Astrocyte of the spinal cord (primary cell): Measurements from ENCODE around the gene CDH12.
"Not testable (repeated sequence)": the region's sequence is repeated elsewhere in the genome, so short reads cannot be mapped to it uniquely, and the experiment has no call there.

ENCODE experiments used
- DNase-seq: peaks from one replicate; pipeline ENCODE4 v3.0.0; 2011; ENCODE audit warnings: low read depth, low spot score
- H3K4me3 ChIP-seq: 2 replicates; pipeline ENCODE4 v1.5.1; 2011; ENCODE audit warnings: low read depth, mild to moderate bottlenecking, low read length, moderate library complexity
- in situ Hi-C: cut with HindIII; loops from 2 replicates; pipeline ENCODE4 v1.10.0; 2017; ENCODE audit warnings: low sequenced_read_pairs
- TF ChIP-seq, protein P1 (sequence below): IDR thresholded peaks from 2 replicates; pipeline ENCODE4 v1.5.1; 2012; ENCODE audit warnings: low read depth, mild to moderate bottlenecking, low read length, inconsistent platforms

Gene CDH12

GRCh38 chr5:22780756-22781155, 72.4 kb downstream of the CDH12 start:
- in situ Hi-C loops: no loop called here
- DNase-seq: no peak
- no peak overlapping the region for H3K4me3 ChIP-seq
- TF ChIP-seq, protein P1, sequence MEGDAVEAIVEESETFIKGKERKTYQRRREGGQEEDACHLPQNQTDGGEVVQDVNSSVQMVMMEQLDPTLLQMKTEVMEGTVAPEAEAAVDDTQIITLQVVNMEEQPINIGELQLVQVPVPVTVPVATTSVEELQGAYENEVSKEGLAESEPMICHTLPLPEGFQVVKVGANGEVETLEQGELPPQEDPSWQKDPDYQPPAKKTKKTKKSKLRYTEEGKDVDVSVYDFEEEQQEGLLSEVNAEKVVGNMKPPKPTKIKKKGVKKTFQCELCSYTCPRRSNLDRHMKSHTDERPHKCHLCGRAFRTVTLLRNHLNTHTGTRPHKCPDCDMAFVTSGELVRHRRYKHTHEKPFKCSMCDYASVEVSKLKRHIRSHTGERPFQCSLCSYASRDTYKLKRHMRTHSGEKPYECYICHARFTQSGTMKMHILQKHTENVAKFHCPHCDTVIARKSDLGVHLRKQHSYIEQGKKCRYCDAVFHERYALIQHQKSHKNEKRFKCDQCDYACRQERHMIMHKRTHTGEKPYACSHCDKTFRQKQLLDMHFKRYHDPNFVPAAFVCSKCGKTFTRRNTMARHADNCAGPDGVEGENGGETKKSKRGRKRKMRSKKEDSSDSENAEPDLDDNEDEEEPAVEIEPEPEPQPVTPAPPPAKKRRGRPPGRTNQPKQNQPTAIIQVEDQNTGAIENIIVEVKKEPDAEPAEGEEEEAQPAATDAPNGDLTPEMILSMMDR: no peak

DNA sequence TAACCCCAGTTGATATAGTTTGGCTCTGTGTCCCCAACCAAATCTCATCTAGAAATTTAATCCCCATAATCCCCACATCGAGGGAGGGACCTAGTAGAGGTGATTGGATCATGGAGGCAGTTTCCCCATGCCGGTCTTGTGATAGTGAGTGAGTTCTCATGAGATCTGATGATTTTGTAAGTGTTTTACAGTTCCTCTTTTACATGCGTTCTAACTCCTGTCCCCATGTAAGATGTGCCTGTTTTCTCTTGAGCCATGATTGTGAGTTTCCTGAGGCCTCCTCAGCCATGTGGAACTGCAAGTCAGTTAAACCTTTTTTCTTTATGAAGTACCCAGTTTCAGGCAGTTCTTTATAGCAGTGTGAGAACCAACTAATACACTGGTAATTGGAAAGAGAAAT, 73.6 kb downstream of the CDH12 start:
- no peak overlapping the region for H3K4me3 ChIP-seq
- no peak for DNase-seq
- TF ChIP-seq, protein P1: no peak
- in situ Hi-C loops: no loop called here

DNA sequence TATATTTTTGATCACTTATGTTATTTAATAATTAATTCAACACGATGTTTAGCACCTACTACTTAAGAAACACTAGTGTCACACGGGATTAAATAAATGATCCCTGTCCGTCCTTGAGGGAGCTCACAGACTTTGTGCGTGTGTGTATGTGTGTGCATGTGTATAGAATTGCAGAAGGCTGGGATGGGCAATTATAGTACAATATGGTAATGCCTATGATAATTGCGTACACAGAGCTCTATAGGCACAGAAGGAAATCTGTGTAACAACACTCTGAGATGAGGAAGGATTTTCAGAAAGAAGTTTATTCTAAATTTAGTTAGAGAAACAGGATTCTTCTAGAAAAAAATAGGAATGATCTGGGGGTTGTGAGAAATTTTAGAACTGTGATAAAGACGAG, 76.9 kb downstream of the CDH12 start:
- TF ChIP-seq, protein P1: no peak
- DNase-seq: no peak
- no peak overlapping the region for H3K4me3 ChIP-seq
- in situ Hi-C loops: no loop called here

DNA sequence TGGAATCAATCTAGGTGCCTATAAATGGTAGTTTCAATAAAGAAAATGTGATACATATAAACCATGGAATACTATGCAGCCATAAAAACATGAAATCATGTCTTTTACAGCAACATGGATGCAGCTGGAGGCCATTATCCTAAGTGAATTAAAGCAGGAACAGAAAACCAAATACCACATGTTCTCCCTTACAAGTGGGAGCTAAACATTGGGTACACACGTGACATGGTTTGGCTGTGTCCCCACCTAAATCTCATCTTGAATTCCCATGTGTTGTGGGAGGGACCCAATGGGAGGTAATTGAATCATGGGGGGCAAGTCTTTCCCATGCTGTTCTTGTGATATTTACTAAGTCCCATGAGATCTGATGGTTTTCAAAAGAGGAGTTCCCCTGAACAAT, 78.9 kb downstream of the CDH12 start:
- H3K4me3 ChIP-seq, in situ Hi-C loops, DNase-seq: not testable (repeated sequence)

DNA sequence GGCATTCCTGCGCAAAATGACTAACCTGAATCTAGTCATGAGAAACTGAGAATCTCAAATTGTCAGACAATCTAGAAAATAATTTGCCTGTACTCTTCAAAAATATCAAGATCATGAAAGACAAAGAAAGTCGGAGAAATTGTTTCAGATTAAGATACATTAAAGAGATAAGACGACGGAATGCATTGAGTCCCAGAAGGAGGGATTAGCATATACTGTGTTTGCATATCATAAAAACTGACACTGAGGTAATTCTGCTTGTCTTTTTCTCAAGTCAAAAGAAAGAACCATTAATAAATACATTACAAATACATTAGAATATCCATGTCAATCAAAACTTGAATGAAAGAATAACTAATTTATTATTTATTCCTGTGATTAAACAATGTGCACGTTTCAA, 88.4 kb downstream of the CDH12 start:
- TF ChIP-seq, protein P1: no peak
- H3K4me3 ChIP-seq: no peak overlapping the region
- in situ Hi-C loops: no loop called here
- DNase-seq: no peak

- TF ChIP-seq, protein P1: no peak
- in situ Hi-C loops: no loop called here
- no peak for DNase-seq
- H3K4me3 ChIP-seq: no peak overlapping the region
Observed at GRCh38 chr5:22757776-22758175, 95.4 kb downstream of the CDH12 start.

DNA sequence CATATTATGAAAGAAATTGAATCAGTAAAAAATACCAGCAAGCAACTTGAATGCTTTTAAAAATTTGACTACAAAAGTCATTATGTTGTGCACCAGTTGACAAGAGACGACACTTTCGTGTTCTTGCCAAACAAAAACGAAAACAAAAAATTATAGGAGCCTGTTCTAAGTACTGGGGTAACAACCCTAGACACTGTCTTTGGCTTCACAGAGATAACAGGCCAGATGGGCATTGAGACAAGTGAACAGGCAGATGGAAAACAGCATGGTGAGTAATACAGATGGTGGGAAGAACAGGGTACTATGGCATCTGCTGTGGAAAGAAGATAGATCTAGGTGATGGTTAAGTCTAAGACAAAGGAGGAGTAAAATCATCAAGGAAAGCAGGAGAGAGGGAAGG, 99.0 kb downstream of the CDH12 start:
- H3K4me3 ChIP-seq: no peak overlapping the region
- DNase-seq: no peak
- in situ Hi-C loops: no loop called here
- TF ChIP-seq, protein P1: no peak
